ENCODE data around the gene WNT3.
"Not testable (repeated sequence)": the region's sequence is repeated elsewhere in the genome, so short reads cannot be mapped to it uniquely, and the experiment has no call there.

WNT3 gene

GRCh38 chr17:46769531-46770438, 48.7 kb downstream of the WNT3 start:
- no peak overlapping the region for H3K9ac ChIP-seq (ENCODE audit: low read depth, low read length)
- peaks cover 24% of the 10 kb centered on the region for H3K4me1 ChIP-seq (ENCODE audit: insufficient read depth, low read length)
- H3K4me3 ChIP-seq (ENCODE audit: low read length): no peak overlapping the region; the same call in 1 of the 2 replicates

GRCh38 chr17:46768896-46769295, 49.6 kb downstream of the WNT3 start:
- H3K36me3 ChIP-seq (ENCODE audit: insufficient read depth, low read depth, low read length); H3K9ac ChIP-seq (ENCODE audit: low read depth, low read length); H3K27ac ChIP-seq (ENCODE audit: low read length); H3K9me3 ChIP-seq (ENCODE audit: insufficient read depth, low read depth, low read length); H3K4me3 ChIP-seq (ENCODE audit: low read length): not testable (repeated sequence)
- peaks cover 20% of the 10 kb centered on the region for H3K4me1 ChIP-seq (ENCODE audit: insufficient read depth, low read length)
- peaks cover 58% of the 10 kb centered on the region for H3K27me3 ChIP-seq (ENCODE audit: insufficient read depth, low read length)

More at GRCh38 chr17:46769531-46770438, 48.7 kb downstream of the WNT3 start:
- H3K9me3 ChIP-seq (ENCODE audit: insufficient read depth, low read depth, low read length): no peaks in the 10 kb centered on the region
- no peak overlapping the region for H3K27ac ChIP-seq (ENCODE audit: low read length)
- H3K36me3 ChIP-seq (ENCODE audit: insufficient read depth, low read depth, low read length): 0 out of 2 replicates have a peak, but pooled peaks cover 4% of the 10 kb centered on the region
- H3K27me3 ChIP-seq (ENCODE audit: insufficient read depth, low read length): peaks cover 67% of the 10 kb centered on the region

DNA sequence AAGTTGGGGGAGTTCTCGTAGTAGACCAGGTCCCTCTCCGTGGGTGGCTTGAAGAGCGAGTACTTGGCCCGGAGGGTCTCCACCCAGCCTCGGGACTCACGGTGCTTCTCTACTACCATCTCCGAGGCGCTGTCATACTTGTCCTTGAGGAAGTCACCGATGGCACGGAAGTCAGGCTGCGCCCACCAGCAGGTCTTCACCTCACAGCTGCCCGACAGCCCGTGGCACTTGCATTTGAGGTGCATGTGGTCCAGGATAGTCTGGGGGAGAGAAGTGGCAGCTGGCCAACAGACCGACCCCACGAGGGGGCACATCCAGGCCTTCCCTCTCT, 50.0 kb downstream of the WNT3 start:
- Histone ChIP-seq H3K9me3 (ENCODE audit: insufficient read depth, low read depth, low read length) (no peaks in the 10 kb centered on the region), H3K9ac (ENCODE audit: low read depth, low read length) (no peak overlapping the region), H3K36me3 (ENCODE audit: insufficient read depth, low read depth, low read length) (0 out of 2 replicates have a peak, but pooled peaks cover 4% of the 10 kb centered on the region), H3K4me3 (ENCODE audit: low read length) (no peak overlapping the region), H3K4me1 (ENCODE audit: insufficient read depth, low read length) (peaks cover 16% of the 10 kb centered on the region), H3K27me3 (ENCODE audit: insufficient read depth, low read length) (peaks cover 54% of the 10 kb centered on the region), H3K27ac (ENCODE audit: low read length) (no peak overlapping the region)

GRCh38 chr17:46766493-46767491, 51.7 kb downstream of the WNT3 start:
- Histone ChIP-seq H3K9me3 (ENCODE audit: insufficient read depth, low read depth, low read length) (no peaks in the 10 kb centered on the region), H3K9ac (ENCODE audit: low read depth, low read length) (no peak overlapping the region), H3K36me3 (ENCODE audit: insufficient read depth, low read depth, low read length) (0 out of 2 replicates have a peak, but pooled peaks cover 4% of the 10 kb centered on the region), H3K4me1 (ENCODE audit: insufficient read depth, low read length) (peaks cover 9% of the 10 kb centered on the region), H3K4me3 (ENCODE audit: low read length) (no peak overlapping the region), H3K27ac (ENCODE audit: low read length) (no peak overlapping the region), H3K27me3 (ENCODE audit: insufficient read depth, low read length) (peaks cover 45% of the 10 kb centered on the region)

DNA sequence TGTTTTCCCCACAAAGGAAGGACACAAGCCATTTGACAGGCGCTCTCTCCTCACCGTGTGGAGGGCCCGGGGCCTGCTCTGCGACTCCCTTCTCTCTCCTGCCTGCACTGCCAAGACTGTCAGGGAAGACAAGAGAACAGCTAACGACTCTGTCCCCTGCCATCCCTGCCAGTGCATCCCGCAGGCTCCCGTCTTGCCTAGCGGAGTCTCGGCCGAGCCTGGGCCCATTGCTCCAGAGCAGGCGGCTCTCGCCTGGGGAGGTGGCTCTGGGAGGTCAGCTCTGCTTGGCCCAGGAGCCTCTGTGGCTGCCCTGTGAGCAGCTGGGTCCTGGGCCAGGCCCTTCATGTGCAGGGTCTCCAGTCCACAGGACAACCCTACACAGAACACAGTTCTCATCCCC, 53.0 kb downstream of the WNT3 start:
- H3K36me3 ChIP-seq (ENCODE audit: insufficient read depth, low read depth, low read length): 0 out of 2 replicates have a peak, but pooled peaks cover 4% of the 10 kb centered on the region
- H3K4me3 ChIP-seq (ENCODE audit: low read length): no peak overlapping the region
- no peak overlapping the region for H3K27ac ChIP-seq (ENCODE audit: low read length)
- peaks cover 38% of the 10 kb centered on the region for H3K27me3 ChIP-seq (ENCODE audit: insufficient read depth, low read length)
- H3K9me3 ChIP-seq (ENCODE audit: insufficient read depth, low read depth, low read length): no peaks in the 10 kb centered on the region
- H3K4me1 ChIP-seq (ENCODE audit: insufficient read depth, low read length): peaks cover 8% of the 10 kb centered on the region
- no peak overlapping the region for H3K9ac ChIP-seq (ENCODE audit: low read depth, low read length)

DNA sequence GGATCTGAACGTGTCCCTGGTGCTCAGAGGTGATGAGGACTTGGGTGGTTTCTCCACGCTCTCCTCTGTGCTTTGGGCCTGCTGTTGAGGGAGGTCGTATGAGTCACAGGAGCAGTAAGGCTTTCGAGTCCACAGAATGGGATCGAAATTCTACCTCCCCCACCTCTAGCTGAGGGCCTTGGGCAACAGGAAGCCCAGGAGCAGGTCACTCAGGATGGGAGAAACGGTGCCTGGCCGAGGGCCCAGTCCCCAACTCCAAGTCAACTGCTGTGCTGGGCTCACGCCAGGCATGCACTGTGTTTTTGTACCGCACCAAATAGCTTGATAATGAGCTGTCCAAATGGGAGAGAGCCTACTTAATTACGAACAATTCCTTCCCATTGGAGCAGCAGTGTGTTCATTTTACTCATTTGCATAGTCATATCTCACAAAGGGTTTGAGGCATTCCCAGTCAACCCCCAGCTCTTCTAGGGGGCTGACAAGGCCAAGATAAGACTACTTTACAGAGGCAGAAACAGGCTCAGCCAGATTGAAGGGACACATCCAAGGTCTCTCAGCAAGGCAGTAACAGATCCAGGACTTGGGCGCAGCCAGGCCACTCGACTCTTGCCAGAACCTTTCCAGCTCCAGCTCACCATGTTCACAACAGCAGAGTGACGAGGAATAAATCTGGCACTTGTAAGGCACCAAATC, 53.6 kb downstream of the WNT3 start:
- Histone ChIP-seq H3K9me3 (ENCODE audit: insufficient read depth, low read depth, low read length) (no peaks in the 10 kb centered on the region), H3K4me1 (ENCODE audit: insufficient read depth, low read length) (peaks cover 3% of the 10 kb centered on the region; the same call in 1 of the 2 replicates), H3K27ac (ENCODE audit: low read length) (no peak overlapping the region), H3K9ac (ENCODE audit: low read depth, low read length) (no peak overlapping the region), H3K27me3 (ENCODE audit: insufficient read depth, low read length) (peaks cover 32% of the 10 kb centered on the region), H3K36me3 (ENCODE audit: insufficient read depth, low read depth, low read length) (0 out of 2 replicates have a peak, but pooled peaks cover 4% of the 10 kb centered on the region), H3K4me3 (ENCODE audit: low read length) (no peak overlapping the region)

GRCh38 chr17:46764000-46764708, 54.3 kb downstream of the WNT3 start:
- Histone ChIP-seq H3K4me1 (ENCODE audit: insufficient read depth, low read length) (peaks cover 3% of the 10 kb centered on the region; the same call in 1 of the 2 replicates), H3K27me3 (ENCODE audit: insufficient read depth, low read length) (peaks cover 25% of the 10 kb centered on the region), H3K9me3 (ENCODE audit: insufficient read depth, low read depth, low read length) (no peaks in the 10 kb centered on the region), H3K4me3 (ENCODE audit: low read length) (no peak overlapping the region), H3K9ac (ENCODE audit: low read depth, low read length) (no peak overlapping the region), H3K36me3 (ENCODE audit: insufficient read depth, low read depth, low read length) (0 out of 2 replicates have a peak, but pooled peaks cover 4% of the 10 kb centered on the region), H3K27ac (ENCODE audit: low read length) (no peak overlapping the region)

DNA sequence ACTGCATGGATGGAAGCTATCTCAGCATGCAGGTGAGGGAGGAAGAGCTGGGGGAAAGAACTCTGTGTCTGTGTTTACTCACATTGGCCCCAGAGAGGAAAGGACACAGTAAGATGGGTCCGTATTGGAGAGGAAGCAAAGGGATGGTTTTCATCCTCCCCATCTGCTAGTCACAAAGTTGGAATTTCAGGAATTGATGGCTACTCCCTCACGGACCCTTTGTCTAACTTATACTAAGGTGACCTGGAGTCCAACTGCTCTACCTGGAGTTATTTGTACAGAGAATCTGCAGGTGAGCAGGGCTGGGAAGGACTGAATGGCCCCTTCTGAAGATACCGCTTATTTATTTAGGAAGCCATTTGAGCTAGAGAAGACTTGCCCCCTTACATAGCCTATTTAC, 55.1 kb downstream of the WNT3 start:
- Histone ChIP-seq H3K4me1 (ENCODE audit: insufficient read depth, low read length) (peaks cover 3% of the 10 kb centered on the region; the same call in 1 of the 2 replicates), H3K4me3 (ENCODE audit: low read length) (no peak overlapping the region), H3K27ac (ENCODE audit: low read length) (no peak overlapping the region), H3K9ac (ENCODE audit: low read depth, low read length) (no peak overlapping the region), H3K9me3 (ENCODE audit: insufficient read depth, low read depth, low read length) (no peaks in the 10 kb centered on the region), H3K36me3 (ENCODE audit: insufficient read depth, low read depth, low read length) (0 out of 2 replicates have a peak, but pooled peaks cover 4% of the 10 kb centered on the region), H3K27me3 (ENCODE audit: insufficient read depth, low read length) (peaks cover 18% of the 10 kb centered on the region)

DNA sequence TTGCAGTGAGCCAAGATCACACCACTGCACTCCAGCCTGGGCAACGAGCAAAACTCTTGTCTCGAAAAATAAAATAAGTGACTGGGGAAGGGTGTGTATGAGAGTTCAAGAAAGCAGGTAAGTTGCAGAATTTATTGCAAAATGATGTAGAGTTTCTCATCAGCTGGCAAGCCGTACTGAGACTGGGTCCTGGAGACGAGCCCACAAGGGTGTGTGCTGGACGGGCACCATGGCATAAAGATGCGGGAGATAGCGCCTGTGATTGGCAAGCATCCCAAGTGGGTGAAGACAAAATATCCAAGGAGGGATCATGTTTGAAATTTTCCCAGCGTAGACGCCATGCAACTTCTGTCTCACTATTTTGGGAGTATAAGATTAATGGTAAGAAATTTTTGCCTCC, 59.4 kb downstream of the WNT3 start:
- Histone ChIP-seq H3K27ac (ENCODE audit: low read length) (no peak overlapping the region), H3K27me3 (ENCODE audit: insufficient read depth, low read length) (no peaks in the 10 kb centered on the region), H3K4me3 (ENCODE audit: low read length) (no peak overlapping the region), H3K9me3 (ENCODE audit: insufficient read depth, low read depth, low read length) (no peaks in the 10 kb centered on the region), H3K36me3 (ENCODE audit: insufficient read depth, low read depth, low read length) (peaks cover 23% of the 10 kb centered on the region), H3K9ac (ENCODE audit: low read depth, low read length) (no peak overlapping the region), H3K4me1 (ENCODE audit: insufficient read depth, low read length) (no peaks in the 10 kb centered on the region; the same call in 1 of the 2 replicates)

GRCh38 chr17:46758614-46759013, 59.9 kb downstream of the WNT3 start:
- H3K27ac ChIP-seq (ENCODE audit: low read length): no peak overlapping the region
- peaks cover 23% of the 10 kb centered on the region for H3K36me3 ChIP-seq (ENCODE audit: insufficient read depth, low read depth, low read length)

More at GRCh38 chr17:46758614-46759013, 59.9 kb downstream of the WNT3 start:
- H3K9ac ChIP-seq (ENCODE audit: low read depth, low read length): no peak overlapping the region
- no peaks in the 10 kb centered on the region for H3K27me3 ChIP-seq (ENCODE audit: insufficient read depth, low read length)
- H3K9me3 ChIP-seq (ENCODE audit: insufficient read depth, low read depth, low read length): no peaks in the 10 kb centered on the region
- H3K4me3 ChIP-seq (ENCODE audit: low read length): no peak overlapping the region
- H3K4me1 ChIP-seq (ENCODE audit: insufficient read depth, low read length): no peaks in the 10 kb centered on the region

Measured in iPS-20b (cell line).